Measurements from ENCODE around the gene DOC2A.

DNA sequence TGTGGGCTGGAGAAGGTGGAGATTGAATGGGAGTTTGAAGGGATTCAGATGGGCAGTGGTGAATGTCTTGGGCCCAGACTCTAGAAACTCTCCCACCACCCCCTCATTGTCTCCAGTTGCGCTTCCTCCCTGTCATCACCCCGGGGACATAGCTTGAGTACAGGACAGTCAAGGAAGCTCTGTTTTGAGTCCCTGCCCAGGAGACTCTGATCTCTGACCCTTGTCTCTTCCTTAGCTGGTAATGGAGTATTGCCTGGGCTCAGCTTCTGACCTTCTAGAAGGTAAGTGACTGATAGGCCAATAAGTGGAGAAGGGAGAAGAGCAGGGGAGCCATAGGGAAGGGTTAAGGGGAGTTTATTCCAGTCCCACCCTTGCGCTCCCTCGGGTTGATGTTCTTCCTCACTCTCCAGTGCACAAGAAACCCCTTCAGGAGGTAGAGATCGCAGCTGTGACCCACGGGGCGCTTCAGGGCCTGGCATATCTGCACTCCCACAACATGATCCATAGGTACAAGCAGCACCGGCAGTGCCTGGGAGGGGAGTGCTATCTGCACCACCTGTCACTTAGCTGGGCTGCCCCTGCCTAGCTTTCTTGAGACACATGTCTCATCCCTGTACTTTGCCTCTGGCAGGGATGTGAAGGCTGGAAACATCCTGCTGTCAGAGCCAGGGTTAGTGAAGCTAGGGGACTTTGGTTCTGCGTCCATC, 32.1 kb downstream of the DOC2A start:
- TF ChIP-seq CTCF (conservative IDR thresholded peaks at IDR 0.05; ENCODE audit: low read depth, low read length) = no peak
- no peak for TF ChIP-seq EZH2 (IDR thresholded peaks at IDR 0.05; ENCODE audit: borderline replicate concordance, low read depth, low read length, poor library complexity, severe bottlenecking)

Measured in A673 (cell line).